ENCODE measurements around the gene PNMA6A. TPM values are rescaled to one million over a fixed set of nuclear protein-coding genes. Genes with fewer than 3 reads are reported as not detected.

PNMA6A gene
- total RNA-seq, 1 donor from 2014 or later: 1.2 TPM

DNA sequence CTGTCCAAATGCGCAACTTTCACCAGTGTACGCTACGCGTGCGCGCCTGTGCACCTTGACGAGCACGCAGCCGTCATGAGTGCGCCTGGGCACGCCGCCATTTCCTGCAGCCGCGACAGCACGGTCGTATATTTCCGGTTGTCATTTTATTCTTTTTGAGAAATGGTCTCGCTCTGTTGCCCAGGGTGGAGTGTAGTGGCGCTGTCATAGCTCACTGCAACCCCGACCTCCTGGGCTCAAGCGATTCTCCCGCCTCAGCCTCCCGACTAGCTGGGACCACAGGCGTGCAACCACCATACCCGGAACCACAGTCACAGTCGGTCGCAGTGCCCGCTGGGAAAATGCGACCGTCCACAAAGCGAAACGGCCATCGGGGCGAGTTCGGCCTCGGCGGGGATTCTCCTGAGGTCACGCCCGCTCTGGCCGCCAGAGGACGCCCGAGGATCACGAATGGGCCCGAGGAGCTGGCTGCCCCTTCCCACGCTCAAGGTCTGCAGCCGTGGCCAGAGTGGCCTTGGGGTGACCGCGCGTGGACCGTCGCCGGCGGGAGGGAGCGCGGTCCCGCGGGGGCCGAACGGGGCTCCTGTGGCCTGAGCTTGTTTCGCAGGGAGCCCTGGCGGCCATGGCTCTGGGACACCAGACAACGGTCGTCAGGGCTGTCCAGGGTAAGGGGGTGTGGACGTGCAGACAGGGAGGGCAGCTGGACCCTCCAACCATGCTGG, 39.7 kb upstream of the PNMA6A start:
- no peak for DNase-seq (ENCODE audit: extremely low spot score in 2 of 2)
- H3K36me3 ChIP-seq: no peaks in the 10 kb centered on the region
- no peak overlapping the region for H3K27ac ChIP-seq
- intact Hi-C loops (cut with DNase I): no loop called here
- H3K4me1 ChIP-seq: no peaks in the 10 kb centered on the region
- peak overlapping the region; percentile 27 to 28 for H3K4me3 ChIP-seq
- H3K27me3 ChIP-seq: no peaks in the 10 kb centered on the region
- TF ChIP-seq, protein P1, sequence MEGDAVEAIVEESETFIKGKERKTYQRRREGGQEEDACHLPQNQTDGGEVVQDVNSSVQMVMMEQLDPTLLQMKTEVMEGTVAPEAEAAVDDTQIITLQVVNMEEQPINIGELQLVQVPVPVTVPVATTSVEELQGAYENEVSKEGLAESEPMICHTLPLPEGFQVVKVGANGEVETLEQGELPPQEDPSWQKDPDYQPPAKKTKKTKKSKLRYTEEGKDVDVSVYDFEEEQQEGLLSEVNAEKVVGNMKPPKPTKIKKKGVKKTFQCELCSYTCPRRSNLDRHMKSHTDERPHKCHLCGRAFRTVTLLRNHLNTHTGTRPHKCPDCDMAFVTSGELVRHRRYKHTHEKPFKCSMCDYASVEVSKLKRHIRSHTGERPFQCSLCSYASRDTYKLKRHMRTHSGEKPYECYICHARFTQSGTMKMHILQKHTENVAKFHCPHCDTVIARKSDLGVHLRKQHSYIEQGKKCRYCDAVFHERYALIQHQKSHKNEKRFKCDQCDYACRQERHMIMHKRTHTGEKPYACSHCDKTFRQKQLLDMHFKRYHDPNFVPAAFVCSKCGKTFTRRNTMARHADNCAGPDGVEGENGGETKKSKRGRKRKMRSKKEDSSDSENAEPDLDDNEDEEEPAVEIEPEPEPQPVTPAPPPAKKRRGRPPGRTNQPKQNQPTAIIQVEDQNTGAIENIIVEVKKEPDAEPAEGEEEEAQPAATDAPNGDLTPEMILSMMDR (IDR thresholded peaks at IDR 0.05): peak; percentile 67 to 82 (median 73)
- TF ChIP-seq POLR2AphosphoS5 (IDR thresholded peaks at IDR 0.05; ENCODE audit: insufficient read depth in 1 of 2, low read depth in 1 of 2): peak in 1 of 2 donors; percentile 48
- no peak for TF ChIP-seq POLR2A (IDR thresholded peaks at IDR 0.05)
- no peaks in the 10 kb centered on the region for H3K9me3 ChIP-seq

DNA sequence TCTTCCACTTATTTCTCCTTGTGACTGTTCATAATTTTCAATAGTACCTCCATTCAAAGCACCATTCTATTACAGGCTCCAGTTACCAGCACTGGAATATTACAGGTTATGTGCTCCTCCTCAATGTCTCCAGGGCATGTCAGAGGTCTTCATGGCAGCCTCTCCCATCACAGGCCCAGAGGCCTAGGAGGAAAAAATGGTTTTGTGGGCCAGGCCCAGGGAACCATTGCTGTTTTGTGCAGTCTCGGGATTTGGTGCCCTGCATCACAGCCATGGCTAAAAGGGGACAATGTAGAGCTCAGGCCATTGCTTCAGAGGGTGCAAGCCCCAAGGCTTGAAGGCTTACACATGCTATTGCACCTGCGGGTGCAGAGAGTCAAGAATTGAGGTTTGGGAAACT, 23.2 kb upstream of the PNMA6A start:
- Histone ChIP-seq H3K4me1 (no peaks in the 10 kb centered on the region), H3K4me3 (no peak overlapping the region), H3K27me3 (no peaks in the 10 kb centered on the region), H3K9me3 (peaks cover 4% of the 10 kb centered on the region), H3K27ac (no peak overlapping the region), H3K36me3 (no peaks in the 10 kb centered on the region)
- no peak for TF ChIP-seq POLR2AphosphoS5 (IDR thresholded peaks at IDR 0.05; ENCODE audit: insufficient read depth in 1 of 2, low read depth in 1 of 2)
- TF ChIP-seq POLR2A (IDR thresholded peaks at IDR 0.05): no peak
- TF ChIP-seq, protein P1 (IDR thresholded peaks at IDR 0.05): no peak
- intact Hi-C loops (cut with DNase I): no loop called here
- DNase-seq (ENCODE audit: extremely low spot score in 2 of 2): no peak

DNA sequence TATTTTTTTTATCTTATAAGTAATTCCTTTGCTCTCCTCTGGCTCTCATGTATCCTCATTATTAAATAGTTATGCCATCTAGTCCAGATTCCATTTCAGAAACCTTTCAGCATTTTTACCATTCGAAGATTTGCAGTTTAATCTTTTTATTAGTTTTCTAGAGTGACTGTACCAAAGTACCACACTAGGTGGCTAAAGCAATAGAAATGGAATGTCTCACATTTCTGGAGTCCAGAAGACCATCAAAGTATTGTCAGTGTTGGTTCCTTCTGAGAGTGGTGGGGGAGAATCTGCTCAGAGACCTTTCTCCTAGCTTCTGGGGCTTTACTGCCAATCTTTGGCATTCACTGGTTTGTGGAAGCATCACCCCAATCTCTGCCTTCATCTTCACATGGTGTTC, 19.7 kb upstream of the PNMA6A start:
- intact Hi-C loops (cut with DNase I): no loop called here
- Histone ChIP-seq H3K27ac (no peak overlapping the region), H3K4me3 (no peak overlapping the region), H3K36me3 (no peaks in the 10 kb centered on the region), H3K27me3 (no peaks in the 10 kb centered on the region), H3K9me3 (peaks cover 4% of the 10 kb centered on the region), H3K4me1 (peaks cover 11% of the 10 kb centered on the region)
- TF ChIP-seq, protein P1 (IDR thresholded peaks at IDR 0.05): no peak
- no peak for TF ChIP-seq POLR2A (IDR thresholded peaks at IDR 0.05)
- no peak for TF ChIP-seq POLR2AphosphoS5 (IDR thresholded peaks at IDR 0.05; ENCODE audit: insufficient read depth in 1 of 2, low read depth in 1 of 2)
- no peak for DNase-seq (ENCODE audit: extremely low spot score in 2 of 2)

DNA sequence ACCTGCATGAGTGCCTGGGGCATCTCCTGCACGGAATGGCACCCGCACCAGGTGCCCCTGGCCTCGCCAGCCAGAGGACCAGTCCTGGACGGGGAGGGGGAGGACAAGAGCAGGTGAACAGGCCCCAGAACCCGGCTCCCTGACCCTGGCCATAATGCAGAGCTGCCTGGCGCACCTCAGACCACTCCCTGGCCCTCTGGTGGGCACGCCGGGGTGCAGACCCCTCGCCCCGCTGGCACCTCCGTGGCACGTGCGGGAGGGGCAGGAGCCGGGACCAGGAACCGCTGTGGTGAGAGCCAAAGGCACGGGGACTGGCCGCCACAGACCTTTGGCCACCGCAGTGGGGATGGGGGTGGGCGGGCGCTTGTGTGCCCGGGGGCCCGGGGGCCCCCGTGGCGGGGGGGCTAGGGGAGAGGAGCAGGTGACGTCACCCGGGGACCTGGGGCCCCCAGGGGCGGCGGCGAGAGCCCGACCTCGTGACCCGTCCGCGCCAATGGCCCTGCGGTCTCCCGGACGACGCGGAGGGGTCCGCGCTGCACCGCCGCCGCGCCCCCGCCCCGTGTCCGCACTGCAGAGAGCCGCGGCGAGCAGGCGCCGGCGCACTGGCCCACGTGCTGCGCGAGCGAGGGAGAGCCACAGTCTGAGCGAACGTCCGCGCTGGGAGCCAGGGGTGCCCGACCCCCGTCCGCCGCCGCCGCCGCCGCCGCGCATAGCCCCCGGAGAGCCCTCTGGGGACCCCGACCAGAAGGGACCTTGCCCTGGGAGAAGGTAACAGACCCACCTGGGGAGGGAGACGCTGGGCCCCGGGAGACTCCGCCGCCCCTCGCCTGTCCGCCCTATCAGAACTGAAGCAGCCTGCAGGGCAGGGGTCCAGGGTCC, 16.1 kb upstream of the PNMA6A start, which contains the start of gene PNMA3:
Gene PNMA3, plus strand, starts transcription at position 600 of the 879 bp plus-strand sequence. CDS start 586 bp downstream, outside the sequence.
- H3K4me3 ChIP-seq: no peak within 1 kb of the TSS
- TF ChIP-seq, protein P1 (IDR thresholded peaks at IDR 0.05): no peak
- TF ChIP-seq POLR2A (IDR thresholded peaks at IDR 0.05) (no peak), POLR2AphosphoS5 (IDR thresholded peaks at IDR 0.05; ENCODE audit: insufficient read depth in 1 of 2, low read depth in 1 of 2) (no peak)
- no peaks in the 10 kb centered on the region for H3K36me3 ChIP-seq
- H3K27ac ChIP-seq: no peak within 1 kb of the TSS
- no peak for DNase-seq (ENCODE audit: extremely low spot score in 2 of 2)
- no peaks in the 10 kb centered on the region for H3K27me3 ChIP-seq
- H3K4me1 ChIP-seq: peaks cover 11% of the 10 kb centered on the region
- intact Hi-C loops (cut with DNase I): no loop called here
- H3K9me3 ChIP-seq: no peaks in the 10 kb centered on the region

Measured in vagina (tissue), 2 donors.